Measurements from ENCODE around the gene SLC32A1.

DNA sequence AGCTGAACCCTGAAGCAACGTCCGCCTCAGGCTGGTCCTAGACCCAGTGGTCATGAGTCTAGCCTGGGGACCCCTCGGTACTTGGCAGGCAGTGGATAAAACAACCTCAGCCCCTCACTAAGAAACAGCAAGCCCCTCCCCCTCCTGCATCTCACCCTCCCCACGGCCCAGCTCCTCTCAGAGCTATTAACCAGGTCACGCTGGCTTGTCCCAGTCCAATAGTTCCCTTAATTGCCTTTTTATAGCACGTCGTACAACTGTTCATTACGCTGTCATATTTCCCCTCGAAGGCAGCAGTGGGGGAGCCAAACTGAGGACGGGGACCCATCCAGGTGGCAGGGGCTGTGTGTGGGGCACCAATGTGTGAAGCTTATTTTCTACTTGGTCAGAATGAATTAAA is 8.6 kb upstream of the SLC32A1 start:
- TF ChIP-seq, protein P1, sequence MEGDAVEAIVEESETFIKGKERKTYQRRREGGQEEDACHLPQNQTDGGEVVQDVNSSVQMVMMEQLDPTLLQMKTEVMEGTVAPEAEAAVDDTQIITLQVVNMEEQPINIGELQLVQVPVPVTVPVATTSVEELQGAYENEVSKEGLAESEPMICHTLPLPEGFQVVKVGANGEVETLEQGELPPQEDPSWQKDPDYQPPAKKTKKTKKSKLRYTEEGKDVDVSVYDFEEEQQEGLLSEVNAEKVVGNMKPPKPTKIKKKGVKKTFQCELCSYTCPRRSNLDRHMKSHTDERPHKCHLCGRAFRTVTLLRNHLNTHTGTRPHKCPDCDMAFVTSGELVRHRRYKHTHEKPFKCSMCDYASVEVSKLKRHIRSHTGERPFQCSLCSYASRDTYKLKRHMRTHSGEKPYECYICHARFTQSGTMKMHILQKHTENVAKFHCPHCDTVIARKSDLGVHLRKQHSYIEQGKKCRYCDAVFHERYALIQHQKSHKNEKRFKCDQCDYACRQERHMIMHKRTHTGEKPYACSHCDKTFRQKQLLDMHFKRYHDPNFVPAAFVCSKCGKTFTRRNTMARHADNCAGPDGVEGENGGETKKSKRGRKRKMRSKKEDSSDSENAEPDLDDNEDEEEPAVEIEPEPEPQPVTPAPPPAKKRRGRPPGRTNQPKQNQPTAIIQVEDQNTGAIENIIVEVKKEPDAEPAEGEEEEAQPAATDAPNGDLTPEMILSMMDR (IDR thresholded peaks at IDR 0.05; ENCODE audit: insufficient read depth, low read depth, low read length): no peak
- TF ChIP-seq EZH2 (IDR thresholded peaks at IDR 0.05; ENCODE audit: insufficient read depth, low read length): no peak

All from astrocyte (in vitro differentiated cells and primary cell).